ENCODE results near the gene ASTL.

ASTL gene

GRCh38 chr2:96122391-96122790 lies 15.9 kb downstream of the ASTL start:
- DNase-seq (ENCODE audit: low read depth), result no peak

GRCh38 chr2:96121414-96121813 lies 16.9 kb downstream of the ASTL start:
- DNase-seq (ENCODE audit: low read depth), result no peak
- TF ChIP-seq CTCF (conservative IDR thresholded peaks at IDR 0.05; ENCODE audit: control insufficient read depth, insufficient read depth, low read depth, low read length), result no peak
- no peak overlapping the region for H3K4me3 ChIP-seq (ENCODE audit: control insufficient read depth, low read depth, low read length)

More at GRCh38 chr2:96122391-96122790, 15.9 kb downstream of the ASTL start:
- no peak for TF ChIP-seq CTCF (conservative IDR thresholded peaks at IDR 0.05; ENCODE audit: control insufficient read depth, insufficient read depth, low read depth, low read length)
- H3K4me3 ChIP-seq (ENCODE audit: control insufficient read depth, low read depth, low read length), result no peak overlapping the region

- no peak for DNase-seq (ENCODE audit: low read depth)
- no peak for TF ChIP-seq CTCF (conservative IDR thresholded peaks at IDR 0.05; ENCODE audit: control insufficient read depth, insufficient read depth, low read depth, low read length)
- H3K4me3 ChIP-seq (ENCODE audit: control insufficient read depth, low read depth, low read length), result no peak overlapping the region
These were observed 17.3 kb downstream of the ASTL start for GRCh38 chr2:96120991-96121390.

GRCh38 chr2:96120091-96120720 lies 18.1 kb downstream of the ASTL start:
- H3K4me3 ChIP-seq (ENCODE audit: control insufficient read depth, low read depth, low read length), result no peak overlapping the region
- no peak for DNase-seq (ENCODE audit: low read depth)
- TF ChIP-seq CTCF (conservative IDR thresholded peaks at IDR 0.05; ENCODE audit: control insufficient read depth, insufficient read depth, low read depth, low read length), result no peak

GRCh38 chr2:96119389-96119751 lies 18.9 kb downstream of the ASTL start:
- no peak for DNase-seq (ENCODE audit: low read depth)

GRCh38 chr2:96118698-96119388 lies 19.5 kb downstream of the ASTL start:
- H3K4me3 ChIP-seq (ENCODE audit: control insufficient read depth, low read depth, low read length), result no peak overlapping the region
- no peak for TF ChIP-seq CTCF (conservative IDR thresholded peaks at IDR 0.05; ENCODE audit: control insufficient read depth, insufficient read depth, low read depth, low read length)
- no peak for DNase-seq (ENCODE audit: low read depth)

More at GRCh38 chr2:96119389-96119751, 18.9 kb downstream of the ASTL start:
- TF ChIP-seq CTCF (conservative IDR thresholded peaks at IDR 0.05; ENCODE audit: control insufficient read depth, insufficient read depth, low read depth, low read length), result no peak
- H3K4me3 ChIP-seq (ENCODE audit: control insufficient read depth, low read depth, low read length), result no peak overlapping the region
